Measurements from ENCODE around the gene RAD51B. TPM values are rescaled to one million over a fixed set of nuclear protein-coding genes. Genes with fewer than 3 reads are reported as not detected.
A peak's percentile ranks its signal among the peaks of the same experiment; 100 is the strongest.

RAD51B gene
- total and polyA plus RNA-seq, 9 of the 15 experiments (the other 6 are each of a cell fraction or from before 2014, with no cell fraction given): 8.5 to 17.3 (median 11.3) TPM

GRCh38 chr14:68719634-68720384, 900.2 kb downstream of the RAD51B start (continued):
- no peak for TF ChIP-seq PTBP1 (IDR thresholded peaks at IDR 0.05; ENCODE audit: low read depth, low read length)
- TF ChIP-seq, protein P1, sequence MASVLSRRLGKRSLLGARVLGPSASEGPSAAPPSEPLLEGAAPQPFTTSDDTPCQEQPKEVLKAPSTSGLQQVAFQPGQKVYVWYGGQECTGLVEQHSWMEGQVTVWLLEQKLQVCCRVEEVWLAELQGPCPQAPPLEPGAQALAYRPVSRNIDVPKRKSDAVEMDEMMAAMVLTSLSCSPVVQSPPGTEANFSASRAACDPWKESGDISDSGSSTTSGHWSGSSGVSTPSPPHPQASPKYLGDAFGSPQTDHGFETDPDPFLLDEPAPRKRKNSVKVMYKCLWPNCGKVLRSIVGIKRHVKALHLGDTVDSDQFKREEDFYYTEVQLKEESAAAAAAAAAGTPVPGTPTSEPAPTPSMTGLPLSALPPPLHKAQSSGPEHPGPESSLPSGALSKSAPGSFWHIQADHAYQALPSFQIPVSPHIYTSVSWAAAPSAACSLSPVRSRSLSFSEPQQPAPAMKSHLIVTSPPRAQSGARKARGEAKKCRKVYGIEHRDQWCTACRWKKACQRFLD (CRISPR knock-in tag; IDR thresholded peaks at IDR 0.05): peak; percentile 81; the same call in 1 of the 2 replicates
- peak in 1 of 2 experiments; percentile 44; a peak in 1 of 4 replicates for TF ChIP-seq FOXK2 (conservative IDR thresholded peaks at IDR 0.05 in 1 of 2, IDR thresholded peaks at IDR 0.05 in 1 of 2; ENCODE audit: low read depth in 2 of 2)
- TF ChIP-seq BHLHE40 (IDR thresholded peaks at IDR 0.05; ENCODE audit: low read length): no peak
- TF ChIP-seq, protein P2, sequence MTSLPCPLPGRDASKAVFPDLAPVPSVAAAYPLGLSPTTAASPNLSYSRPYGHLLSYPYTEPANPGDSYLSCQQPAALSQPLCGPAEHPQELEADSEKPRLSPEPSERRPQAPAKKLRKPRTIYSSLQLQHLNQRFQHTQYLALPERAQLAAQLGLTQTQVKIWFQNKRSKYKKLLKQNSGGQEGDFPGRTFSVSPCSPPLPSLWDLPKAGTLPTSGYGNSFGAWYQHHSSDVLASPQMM (CRISPR knock-in tag; IDR thresholded peaks at IDR 0.05): no peak
- no peak for TF ChIP-seq ZFPM2 (CRISPR knock-in tag; IDR thresholded peaks at IDR 0.05)
- TF ChIP-seq TBP (optimal IDR thresholded peaks at IDR 0.05; ENCODE audit: low read depth, low read length): no peak
- peak; percentile 69 to 97; a peak in 3 of 4 replicates for TF ChIP-seq RCOR1 (IDR thresholded peaks at IDR 0.05; ENCODE audit: borderline replicate concordance in 1 of 2, low read depth in 2 of 2, low read length in 2 of 2)
- TF ChIP-seq TARDBP (IDR thresholded peaks at IDR 0.05): peak; percentile 87; the same call in 1 of the 2 replicates
- peak; percentile 94 for TF ChIP-seq GATA2 (CRISPR knock-in tag; IDR thresholded peaks at IDR 0.05)
- no peak for TF ChIP-seq PREB (CRISPR knock-in tag; IDR thresholded peaks at IDR 0.05)
- TF ChIP-seq, protein P3, sequence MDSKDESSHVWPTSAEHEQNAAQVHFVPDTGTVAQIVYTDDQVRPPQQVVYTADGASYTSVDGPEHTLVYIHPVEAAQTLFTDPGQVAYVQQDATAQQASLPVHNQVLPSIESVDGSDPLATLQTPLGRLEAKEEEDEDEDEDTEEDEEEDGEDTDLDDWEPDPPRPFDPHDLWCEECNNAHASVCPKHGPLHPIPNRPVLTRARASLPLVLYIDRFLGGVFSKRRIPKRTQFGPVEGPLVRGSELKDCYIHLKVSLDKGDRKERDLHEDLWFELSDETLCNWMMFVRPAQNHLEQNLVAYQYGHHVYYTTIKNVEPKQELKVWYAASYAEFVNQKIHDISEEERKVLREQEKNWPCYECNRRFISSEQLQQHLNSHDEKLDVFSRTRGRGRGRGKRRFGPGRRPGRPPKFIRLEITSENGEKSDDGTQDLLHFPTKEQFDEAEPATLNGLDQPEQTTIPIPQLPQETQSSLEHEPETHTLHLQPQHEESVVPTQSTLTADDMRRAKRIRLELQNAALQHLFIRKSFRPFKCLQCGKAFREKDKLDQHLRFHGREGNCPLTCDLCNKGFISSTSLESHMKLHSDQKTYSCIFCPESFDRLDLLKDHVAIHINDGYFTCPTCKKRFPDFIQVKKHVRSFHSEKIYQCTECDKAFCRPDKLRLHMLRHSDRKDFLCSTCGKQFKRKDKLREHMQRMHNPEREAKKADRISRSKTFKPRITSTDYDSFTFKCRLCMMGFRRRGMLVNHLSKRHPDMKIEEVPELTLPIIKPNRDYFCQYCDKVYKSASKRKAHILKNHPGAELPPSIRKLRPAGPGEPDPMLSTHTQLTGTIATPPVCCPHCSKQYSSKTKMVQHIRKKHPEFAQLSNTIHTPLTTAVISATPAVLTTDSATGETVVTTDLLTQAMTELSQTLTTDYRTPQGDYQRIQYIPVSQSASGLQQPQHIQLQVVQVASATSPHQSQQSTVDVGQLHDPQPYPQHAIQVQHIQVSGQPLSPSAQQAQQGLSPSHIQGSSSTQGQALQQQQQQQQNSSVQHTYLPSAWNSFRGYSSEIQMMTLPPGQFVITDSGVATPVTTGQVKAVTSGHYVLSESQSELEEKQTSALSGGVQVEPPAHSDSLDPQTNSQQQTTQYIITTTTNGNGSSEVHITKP (IDR thresholded peaks at IDR 0.05; ENCODE audit: partially characterized antibody): peak; percentile 78
- no peak for TF ChIP-seq CEBPG (CRISPR knock-in tag; IDR thresholded peaks at IDR 0.05)
- TF ChIP-seq CEBPG (tag; conservative IDR thresholded peaks at IDR 0.05 in 1 of 2, IDR thresholded peaks at IDR 0.05 in 1 of 2): 0 out of 4 replicates have a peak, but pooled peaks of 1 of the 2 experiments have one; percentile 29
- peak; percentile 96 for TF ChIP-seq ZFP36 (IDR thresholded peaks at IDR 0.05; ENCODE audit: low read depth, low read length, partially characterized antibody)
- TF ChIP-seq, protein P4, sequence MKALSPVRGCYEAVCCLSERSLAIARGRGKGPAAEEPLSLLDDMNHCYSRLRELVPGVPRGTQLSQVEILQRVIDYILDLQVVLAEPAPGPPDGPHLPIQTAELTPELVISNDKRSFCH (CRISPR knock-in tag; IDR thresholded peaks at IDR 0.05): no peak
- TF ChIP-seq, protein P4 (tag; IDR thresholded peaks at IDR 0.05): peak; percentile 63; the same call in 1 of the 2 replicates
- no peak for TF ChIP-seq E2F6 (IDR thresholded peaks at IDR 0.05; ENCODE audit: borderline replicate concordance in 1 of 2, extremely low read depth in 1 of 2, insufficient read depth in 1 of 2, insufficient read length in 1 of 2, low read depth in 1 of 2, low read length in 1 of 2, poor library complexity in 1 of 2, severe bottlenecking in 1 of 2)

All from K562 (cell line).